Measurements from ENCODE around the gene POU2AF2. TPM values are rescaled to one million over a fixed set of nuclear protein-coding genes. Genes with fewer than 3 reads are reported as not detected.

POU2AF2 gene
- total RNA-seq, 2 donors from 2014 or later: 1.3 to 2.2 TPM

DNA sequence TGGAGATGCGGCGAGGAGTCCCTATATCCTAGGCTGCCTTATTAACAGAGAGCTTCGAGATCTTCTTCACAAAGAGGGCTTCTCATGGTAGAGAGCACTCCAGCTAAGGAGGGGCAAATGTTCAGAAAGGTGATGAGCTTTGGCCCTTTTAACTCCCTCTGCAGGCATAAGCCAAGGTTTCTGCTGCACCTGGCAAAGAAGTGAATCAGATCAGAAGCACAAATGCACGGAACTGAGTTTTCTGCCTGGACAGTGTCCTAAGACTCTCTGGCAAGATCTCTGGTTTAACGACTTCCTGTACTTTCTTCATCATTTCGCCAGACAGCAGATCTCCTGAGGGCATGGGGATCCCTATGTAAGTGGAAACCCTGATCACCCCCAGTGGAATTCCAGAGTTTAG lies 90.0 kb downstream of the POU2AF2 start:
- no peak overlapping the region for H3K27ac ChIP-seq
- no peak for DNase-seq
- intact Hi-C loops (cut with DNase I): no loop called here

More for the DNA sequence above, 90.0 kb downstream of the POU2AF2 start:
- H3K27me3 ChIP-seq: no peaks in the 10 kb centered on the region
- TF ChIP-seq, protein P1, sequence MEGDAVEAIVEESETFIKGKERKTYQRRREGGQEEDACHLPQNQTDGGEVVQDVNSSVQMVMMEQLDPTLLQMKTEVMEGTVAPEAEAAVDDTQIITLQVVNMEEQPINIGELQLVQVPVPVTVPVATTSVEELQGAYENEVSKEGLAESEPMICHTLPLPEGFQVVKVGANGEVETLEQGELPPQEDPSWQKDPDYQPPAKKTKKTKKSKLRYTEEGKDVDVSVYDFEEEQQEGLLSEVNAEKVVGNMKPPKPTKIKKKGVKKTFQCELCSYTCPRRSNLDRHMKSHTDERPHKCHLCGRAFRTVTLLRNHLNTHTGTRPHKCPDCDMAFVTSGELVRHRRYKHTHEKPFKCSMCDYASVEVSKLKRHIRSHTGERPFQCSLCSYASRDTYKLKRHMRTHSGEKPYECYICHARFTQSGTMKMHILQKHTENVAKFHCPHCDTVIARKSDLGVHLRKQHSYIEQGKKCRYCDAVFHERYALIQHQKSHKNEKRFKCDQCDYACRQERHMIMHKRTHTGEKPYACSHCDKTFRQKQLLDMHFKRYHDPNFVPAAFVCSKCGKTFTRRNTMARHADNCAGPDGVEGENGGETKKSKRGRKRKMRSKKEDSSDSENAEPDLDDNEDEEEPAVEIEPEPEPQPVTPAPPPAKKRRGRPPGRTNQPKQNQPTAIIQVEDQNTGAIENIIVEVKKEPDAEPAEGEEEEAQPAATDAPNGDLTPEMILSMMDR (IDR thresholded peaks at IDR 0.05): no peak
- no peaks in the 10 kb centered on the region for H3K9me3 ChIP-seq
- peaks cover 4% of the 10 kb centered on the region for H3K4me1 ChIP-seq
- no peak overlapping the region for H3K4me3 ChIP-seq
- peak overlapping the region in 1 of 2 donors; percentile 51 for H3K9ac ChIP-seq (ENCODE audit: low read depth in 2 of 2, low read length in 2 of 2)
- H3K36me3 ChIP-seq: no peaks in the 10 kb centered on the region

Other genes with a start within 250 kb of the POU2AF2 start
- gene POU2AF3, start 52.8 kb downstream of the POU2AF2 start, total RNA-seq: 1 to 10 TPM; 4.5 to 7.9 TPM
- 1 to 10 TPM; 3.1 to 3.7 TPM for gene POU2AF1, start 133.6 kb downstream of the POU2AF2 start, total RNA-seq